LoVo (cell line): ENCODE measurements around the gene SIGLEC10.

ENCODE experiments used
- DNase-seq: peaks from one replicate; pipeline ENCODE4 v3.0.0-alpha.2; 2016; ENCODE audit warnings: low spot score

Gene SIGLEC10

GRCh38 chr19:51365965-51366388, 51.5 kb downstream of the SIGLEC10 start, which contains the start of gene ETFB:
ETFB (minus strand) TSS chr19:51366388; CDS start chr19:51366326, 62 bp downstream.
- DNase-seq, result no peak

- DNase-seq, result peak; percentile 22
These were observed 52.1 kb downstream of the SIGLEC10 start for GRCh38 chr19:51365211-51365964.

DNA sequence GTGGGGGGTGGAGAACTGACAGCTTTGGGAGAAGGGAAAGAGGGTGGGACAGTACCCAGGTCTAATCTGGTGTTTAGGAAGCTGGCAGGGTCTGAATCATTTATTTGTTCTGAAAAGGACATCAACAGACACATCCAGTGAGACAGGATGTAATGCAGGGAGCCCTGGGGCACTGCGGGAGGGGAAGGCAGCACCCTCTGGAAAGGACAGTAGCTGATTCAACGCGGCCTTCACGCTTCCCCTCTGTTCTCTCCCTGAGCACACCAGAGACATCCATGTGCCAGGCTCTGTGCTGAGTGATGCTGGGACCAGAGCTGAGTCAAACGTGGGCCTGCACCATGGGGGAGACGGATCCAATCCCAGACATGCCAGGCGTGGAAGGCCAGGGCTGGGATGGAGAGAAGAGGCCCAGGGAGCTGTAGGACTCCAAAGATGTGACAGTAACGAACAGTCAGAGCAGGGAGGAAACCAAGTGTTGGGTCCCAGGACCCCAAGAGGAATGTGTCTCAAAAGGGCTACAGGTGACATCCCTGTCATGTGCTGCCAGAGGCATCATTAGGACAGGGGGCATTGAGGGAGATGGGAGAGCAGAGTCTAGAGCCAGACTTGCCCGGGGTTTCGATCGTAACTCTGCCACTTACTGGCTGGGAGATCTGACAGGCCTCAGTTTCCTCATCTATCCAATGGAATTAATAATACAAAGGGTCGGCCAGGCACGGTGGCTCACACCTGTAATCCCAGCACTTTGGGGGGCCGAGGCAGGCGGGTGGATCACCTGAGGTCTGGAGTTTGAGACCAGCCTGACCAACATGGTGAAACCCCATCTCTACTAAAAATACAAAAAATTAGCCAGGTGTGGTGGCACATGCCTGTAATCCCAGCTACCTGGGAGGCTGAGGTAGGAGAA, 53.0 kb downstream of the SIGLEC10 start:
- DNase-seq, result no peak

DNA sequence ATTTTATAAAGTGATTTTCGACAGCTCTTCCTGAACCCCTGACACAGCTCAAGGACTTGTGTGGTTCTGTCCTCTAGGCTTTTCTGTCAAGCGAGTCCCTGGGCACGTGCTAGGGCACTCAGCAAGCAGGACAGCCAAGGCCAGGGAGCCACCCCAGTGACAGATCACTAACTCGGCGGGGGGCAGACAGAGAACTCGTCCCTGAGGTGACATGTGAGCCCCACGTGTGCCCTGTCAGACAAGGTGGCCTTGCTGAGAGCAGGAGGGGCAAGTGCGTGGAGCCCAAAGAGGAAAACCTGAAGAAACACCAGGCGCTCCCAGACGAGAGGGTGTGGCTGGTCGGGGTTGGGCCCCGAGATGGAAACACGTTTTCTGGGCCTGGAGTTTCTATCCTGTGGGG, 56.2 kb downstream of the SIGLEC10 start:
- DNase-seq, result no peak
